ENCODE data around the gene RGS19. TPM values are rescaled to one million over a fixed set of nuclear protein-coding genes. Genes with fewer than 3 reads are reported as not detected.

RGS19 gene
- total RNA-seq, 4 donors from 2014 or later = 7.4 to 14.4 (median 11.0) TPM

DNA sequence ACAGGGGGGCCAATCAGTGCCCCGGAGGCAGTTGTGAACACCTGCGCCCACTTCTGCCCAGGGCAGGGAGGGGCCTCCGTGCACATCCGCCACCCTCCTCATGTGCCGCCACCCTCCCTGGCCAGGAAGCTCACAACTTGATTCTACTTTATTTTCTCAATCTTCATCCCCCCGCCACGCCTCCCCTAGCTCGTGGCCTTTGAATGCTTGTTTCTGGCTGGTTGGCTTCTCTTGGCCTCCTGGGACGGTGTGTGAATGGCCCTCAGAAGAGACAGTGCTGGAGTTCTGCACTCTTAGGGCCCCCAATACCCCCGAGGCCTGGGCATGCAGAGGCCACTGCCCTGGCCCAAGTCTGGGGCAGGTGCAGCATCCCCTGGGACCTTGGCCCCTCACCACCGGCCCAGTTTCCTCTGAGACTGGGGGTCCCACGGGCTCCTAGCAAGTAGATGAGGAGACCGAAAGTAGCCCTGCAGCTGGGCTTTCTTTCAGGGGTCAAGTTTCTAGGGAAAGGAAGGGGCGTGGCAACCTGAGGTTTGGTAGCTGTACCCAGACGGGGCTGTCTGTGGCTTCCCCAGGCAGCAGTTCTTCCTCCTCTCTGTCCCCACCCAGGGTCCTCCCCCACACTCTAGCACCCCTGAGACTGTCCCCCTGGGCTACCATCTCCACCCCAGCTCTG lies 1.3 kb downstream of the RGS19 start:
- TF ChIP-seq, protein P1, sequence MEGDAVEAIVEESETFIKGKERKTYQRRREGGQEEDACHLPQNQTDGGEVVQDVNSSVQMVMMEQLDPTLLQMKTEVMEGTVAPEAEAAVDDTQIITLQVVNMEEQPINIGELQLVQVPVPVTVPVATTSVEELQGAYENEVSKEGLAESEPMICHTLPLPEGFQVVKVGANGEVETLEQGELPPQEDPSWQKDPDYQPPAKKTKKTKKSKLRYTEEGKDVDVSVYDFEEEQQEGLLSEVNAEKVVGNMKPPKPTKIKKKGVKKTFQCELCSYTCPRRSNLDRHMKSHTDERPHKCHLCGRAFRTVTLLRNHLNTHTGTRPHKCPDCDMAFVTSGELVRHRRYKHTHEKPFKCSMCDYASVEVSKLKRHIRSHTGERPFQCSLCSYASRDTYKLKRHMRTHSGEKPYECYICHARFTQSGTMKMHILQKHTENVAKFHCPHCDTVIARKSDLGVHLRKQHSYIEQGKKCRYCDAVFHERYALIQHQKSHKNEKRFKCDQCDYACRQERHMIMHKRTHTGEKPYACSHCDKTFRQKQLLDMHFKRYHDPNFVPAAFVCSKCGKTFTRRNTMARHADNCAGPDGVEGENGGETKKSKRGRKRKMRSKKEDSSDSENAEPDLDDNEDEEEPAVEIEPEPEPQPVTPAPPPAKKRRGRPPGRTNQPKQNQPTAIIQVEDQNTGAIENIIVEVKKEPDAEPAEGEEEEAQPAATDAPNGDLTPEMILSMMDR (IDR thresholded peaks at IDR 0.05) = no peak
- no peak for TF ChIP-seq POLR2A (IDR thresholded peaks at IDR 0.05)
- intact Hi-C loops (cut with DNase I) = no loop called here
- H3K27me3 ChIP-seq = peaks cover 0 to 18% (median 0%) of the 10 kb centered on the region in 4 donors
- H3K4me1 ChIP-seq = peaks cover 19 to 79% (median 33%) of the 10 kb centered on the region in 3 donors
- H3K4me3 ChIP-seq = peak overlapping the region; percentile 59 to 89 (median 77)
- no peak for DNase-seq
- H3K36me3 ChIP-seq = peaks cover 0 to 26% (median 10%) of the 10 kb centered on the region in 3 donors
- no peaks in the 10 kb centered on the region for H3K9me3 ChIP-seq
- H3K27ac ChIP-seq = peak overlapping the region; percentile 20 to 88 (median 71)
- 51 to 63% methylated on average over 7 of the region's 15 CpGs for WGBS, 2 donors

DNA sequence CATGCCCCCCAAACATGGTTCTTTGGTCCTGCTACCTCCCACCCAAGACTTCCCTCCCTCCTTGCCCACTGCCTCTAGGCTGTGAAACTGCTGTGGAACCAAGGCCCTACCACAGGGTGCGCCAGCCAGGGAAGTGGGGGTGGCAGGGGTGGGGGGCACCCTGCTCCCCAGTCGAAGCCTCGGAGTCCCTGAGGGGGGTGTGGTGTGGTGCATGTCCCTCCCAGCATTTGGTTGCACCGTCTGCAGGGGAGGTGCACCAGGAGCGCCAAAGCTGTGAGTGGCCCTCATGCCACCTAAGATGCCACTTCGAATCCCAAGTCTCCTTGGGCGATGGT lies 1.8 kb downstream of the RGS19 start:
- no peak for DNase-seq
- intact Hi-C loops (cut with DNase I) = no loop called here
- Histone ChIP-seq H3K4me1 (peaks cover 16 to 74% (median 33%) of the 10 kb centered on the region in 3 donors), H3K36me3 (peaks cover 0 to 31% (median 10%) of the 10 kb centered on the region in 3 donors), H3K27ac (peak overlapping the region in 2 of 4 donors; percentile 46 to 61), H3K9me3 (no peaks in the 10 kb centered on the region), H3K4me3 (peak overlapping the region in 3 of 4 donors; percentile 59 to 89 (median 80)), H3K27me3 (peaks cover 0 to 13% (median 0%) of the 10 kb centered on the region in 4 donors)
- TF ChIP-seq, protein P1 (IDR thresholded peaks at IDR 0.05) = no peak
- no CpG with 5 or more reads among the region's 7 CpGs for WGBS, 2 donors

DNA sequence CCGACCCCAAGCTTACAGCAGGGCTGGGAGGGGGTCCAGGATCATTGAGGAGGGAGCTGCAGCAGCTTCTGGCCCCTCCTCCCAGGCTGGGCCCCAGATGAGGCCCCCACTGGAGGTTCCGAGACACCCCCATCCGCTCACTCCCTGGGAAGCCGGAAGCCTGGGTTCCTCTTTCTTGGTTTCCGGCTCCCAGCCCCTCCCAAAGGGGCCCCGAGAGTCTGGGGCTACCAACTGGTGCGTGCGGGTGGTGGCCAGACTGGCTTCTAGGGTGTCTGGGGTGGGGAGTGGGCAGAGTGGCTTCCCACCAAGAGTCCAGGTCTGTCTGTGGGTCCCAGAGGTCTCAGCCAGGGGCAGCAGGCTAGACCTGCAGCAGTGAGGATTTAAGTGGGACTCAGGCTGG lies 2.2 kb downstream of the RGS19 start:
- intact Hi-C loops (cut with DNase I) = no loop called here
- no peaks in the 10 kb centered on the region for H3K9me3 ChIP-seq
- peaks cover 0 to 9% (median 0%) of the 10 kb centered on the region in 4 donors for H3K27me3 ChIP-seq
- H3K4me1 ChIP-seq = peaks cover 16 to 69% (median 33%) of the 10 kb centered on the region in 3 donors
- peaks cover 4 to 35% (median 10%) of the 10 kb centered on the region in 3 donors for H3K36me3 ChIP-seq
- peak overlapping the region in 2 of 4 donors; percentile 46 to 61 for H3K27ac ChIP-seq
- H3K4me3 ChIP-seq = peak overlapping the region in 3 of 4 donors; percentile 59 to 89 (median 80)
- no peak for DNase-seq
- no peak for TF ChIP-seq POLR2A (IDR thresholded peaks at IDR 0.05)
- TF ChIP-seq, protein P1 (IDR thresholded peaks at IDR 0.05) = no peak
- no CpG with 5 or more reads among the region's 8 CpGs for whole genome bisulfite sequencing, 2 donors

DNA sequence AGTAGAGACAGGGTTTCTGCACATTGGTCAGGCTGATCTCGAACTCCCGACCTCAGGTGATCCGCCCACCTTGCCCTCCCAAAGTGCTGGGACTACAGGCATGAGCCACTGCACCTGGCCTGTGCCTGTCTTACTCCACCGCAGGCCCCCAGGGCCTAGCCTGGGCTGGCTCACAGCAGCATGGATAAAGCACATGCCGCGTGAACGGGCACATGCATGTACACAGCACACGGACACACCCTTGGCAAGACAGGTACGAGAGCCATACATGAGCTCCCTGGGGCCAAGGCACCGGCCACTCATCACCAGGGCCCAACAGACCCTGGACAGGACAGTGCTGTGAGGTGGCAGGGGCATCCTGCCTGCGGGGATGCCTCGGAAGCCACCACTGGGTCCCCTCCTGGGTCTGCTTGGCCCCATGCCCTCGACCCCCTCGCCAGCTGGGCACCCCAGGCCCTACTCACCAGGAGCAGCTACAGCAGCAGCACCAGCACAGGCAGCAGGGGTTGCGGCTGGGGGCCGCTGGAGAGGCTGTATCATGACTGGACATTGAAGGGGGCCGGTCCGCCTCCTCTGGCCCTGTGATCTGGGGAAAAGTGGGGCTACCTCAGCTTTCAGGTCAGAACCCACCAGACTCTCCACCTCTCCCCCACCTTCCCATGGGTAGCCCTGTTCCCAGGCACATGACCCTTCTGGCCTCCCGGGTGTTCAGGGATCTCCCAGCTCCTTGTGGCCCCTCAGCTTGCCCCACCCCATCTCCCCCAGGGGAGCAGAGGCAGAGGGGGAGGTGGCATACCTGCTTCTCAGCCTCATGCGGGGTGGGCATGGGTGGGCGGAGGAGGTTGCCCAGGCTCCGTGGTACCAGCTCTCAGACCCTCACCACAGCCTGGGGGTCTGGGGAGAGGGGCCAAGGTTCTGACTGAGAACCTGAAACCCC lies 3.0 kb downstream of the RGS19 start:
- Histone ChIP-seq H3K4me1 (peaks cover 16 to 62% (median 33%) of the 10 kb centered on the region in 3 donors), H3K27ac (peak overlapping the region in 2 of 4 donors; percentile 3 to 46), H3K36me3 (peaks cover 4 to 42% (median 10%) of the 10 kb centered on the region in 3 donors), H3K9me3 (no peaks in the 10 kb centered on the region), H3K27me3 (peaks cover 0 to 1% (median 0%) of the 10 kb centered on the region in 4 donors), H3K4me3 (peak overlapping the region in 3 of 4 donors; percentile 59 to 89 (median 80))
- 84% methylated on average over 3 of the region's 22 CpGs; no CpG with 5 or more reads in 1 of the 2 donors for whole genome bisulfite sequencing, 2 donors
- no peak for DNase-seq
- TF ChIP-seq POLR2A (IDR thresholded peaks at IDR 0.05) = no peak
- TF ChIP-seq, protein P1 (IDR thresholded peaks at IDR 0.05) = no peak
- intact Hi-C loops (cut with DNase I) = no loop called here

Measured in esophagus squamous epithelium (tissue), 5 donors.